HG03103 (cell line): ENCODE results near the gene COG1.

Source experiments
- ATAC-seq: cut with Tn5 transposase; IDR thresholded peaks from one replicate; pipeline ENCODE4 v1.9.1; 2021; ENCODE audit warnings: low read depth; ENCODE audit not compliant: unreplicated experiment

The COG1 gene

DNA sequence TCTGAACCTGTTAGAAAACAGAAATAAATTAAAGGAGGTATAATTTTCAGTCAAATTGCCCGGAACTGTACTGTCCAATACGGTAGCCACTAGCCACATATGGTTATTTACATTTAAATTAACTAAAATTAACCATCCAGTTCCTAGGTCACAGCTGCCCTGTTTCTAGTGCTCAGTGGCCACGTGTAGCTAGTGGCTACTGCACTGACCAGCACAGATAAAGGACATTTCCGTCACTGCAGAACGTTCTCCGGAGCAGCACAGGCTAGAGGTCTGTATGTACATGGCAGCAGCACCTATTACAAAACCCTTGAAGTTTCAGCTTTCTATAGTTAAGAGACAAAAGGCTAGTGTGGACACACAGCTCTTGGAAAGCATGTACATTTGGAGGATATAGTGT lies 35.1 kb downstream of the COG1 start:
- no peak for ATAC-seq

DNA sequence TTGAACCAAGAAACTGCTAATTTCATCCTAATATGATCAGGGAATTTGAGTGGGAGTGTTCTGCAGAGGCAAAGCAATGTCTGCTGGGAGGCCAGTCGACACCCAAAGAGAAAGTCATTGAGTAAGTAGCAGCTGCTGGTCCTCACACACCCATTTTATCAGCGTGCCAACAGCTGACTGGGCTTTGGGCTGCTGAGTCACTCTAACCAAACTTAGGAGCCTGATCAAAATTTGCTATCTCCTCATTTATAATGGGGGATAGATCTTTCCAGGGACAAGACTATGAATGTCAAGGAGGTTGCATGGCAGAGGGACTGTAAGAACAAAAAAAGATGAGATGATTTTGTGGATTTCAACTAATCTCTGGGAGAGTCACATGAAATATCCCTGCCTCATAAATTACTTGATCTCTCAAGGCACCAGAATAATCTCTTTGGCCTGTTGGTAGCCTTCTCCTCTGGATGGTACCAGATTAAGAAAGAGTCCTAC lies 35.9 kb downstream of the COG1 start:
- ATAC-seq = no peak

DNA sequence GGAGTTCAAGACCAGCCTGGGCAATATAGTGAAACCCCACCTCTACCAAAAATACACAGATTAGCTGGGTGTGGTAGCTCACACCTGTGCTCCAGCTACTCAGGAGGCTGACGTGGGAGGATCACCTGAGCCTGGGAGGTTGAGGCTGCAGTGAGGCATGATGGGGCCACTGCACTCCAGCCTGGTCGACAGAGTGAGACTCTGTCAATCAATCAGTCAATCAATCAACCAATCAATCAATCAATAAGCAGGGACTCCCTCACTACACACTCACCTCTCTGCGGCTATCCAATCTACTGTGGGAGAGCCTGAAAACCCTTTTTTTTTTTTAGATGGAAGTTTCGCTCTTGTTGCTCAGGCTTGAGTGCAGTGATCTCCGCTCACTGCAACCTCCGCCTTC lies 37.2 kb downstream of the COG1 start:
- no peak for ATAC-seq

DNA sequence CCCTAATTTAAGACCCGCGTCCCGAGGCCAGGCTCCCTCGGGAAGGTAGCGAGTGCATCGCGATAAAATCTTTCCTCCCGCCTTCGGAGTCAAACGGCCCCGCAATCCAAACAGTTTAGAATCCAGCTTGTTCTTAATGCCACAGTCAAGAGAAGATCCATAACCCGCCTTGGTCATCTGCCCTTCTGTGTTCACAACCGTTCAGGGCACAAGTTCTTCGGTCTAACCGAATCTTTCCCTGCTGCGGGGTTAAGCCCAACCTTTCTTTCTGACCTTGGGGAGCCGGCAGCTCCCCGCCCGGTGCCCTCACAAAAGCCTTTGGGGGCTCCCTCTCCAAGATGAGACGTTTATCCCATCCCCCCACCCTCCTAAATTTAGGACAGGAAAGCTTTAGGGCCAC lies 38.5 kb downstream of the COG1 start:
- no peak for ATAC-seq

DNA sequence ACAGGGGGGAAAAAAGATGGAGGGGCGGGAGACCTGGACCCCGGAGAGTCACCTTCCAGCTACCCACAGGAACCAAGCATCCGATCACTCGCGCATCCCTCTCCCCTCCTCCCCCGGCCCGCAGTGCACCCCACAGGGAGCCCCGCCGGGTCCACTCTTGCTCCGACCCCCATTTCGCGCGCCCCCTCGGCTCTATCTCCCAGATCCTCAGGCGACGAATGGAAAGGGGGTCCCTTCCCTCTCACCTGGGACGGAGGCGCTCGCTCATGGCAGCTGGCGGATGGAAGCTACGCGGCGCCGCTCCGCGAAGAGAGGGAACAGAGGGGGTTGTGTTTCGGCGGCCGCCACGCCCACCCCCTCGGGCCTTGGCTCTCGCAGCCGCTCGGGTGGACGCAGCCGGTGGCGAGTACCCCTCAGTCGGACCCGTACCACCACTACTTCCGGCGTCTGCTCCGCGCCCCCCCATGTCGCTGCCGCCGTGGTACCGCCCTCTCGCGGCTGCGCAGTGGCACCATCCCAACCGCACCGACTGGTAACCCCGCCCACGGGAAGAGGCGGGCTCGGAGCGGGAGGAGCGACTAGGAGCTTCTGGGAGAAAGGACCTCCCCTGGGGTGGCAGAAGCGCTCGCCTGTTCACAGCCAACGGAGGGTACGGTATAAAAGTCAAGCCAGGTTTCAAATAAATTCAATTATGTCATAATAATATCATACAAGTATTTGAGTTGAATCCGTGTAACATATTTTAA lies 39.2 kb downstream of the COG1 start:
- ATAC-seq = peak; percentile 63

DNA sequence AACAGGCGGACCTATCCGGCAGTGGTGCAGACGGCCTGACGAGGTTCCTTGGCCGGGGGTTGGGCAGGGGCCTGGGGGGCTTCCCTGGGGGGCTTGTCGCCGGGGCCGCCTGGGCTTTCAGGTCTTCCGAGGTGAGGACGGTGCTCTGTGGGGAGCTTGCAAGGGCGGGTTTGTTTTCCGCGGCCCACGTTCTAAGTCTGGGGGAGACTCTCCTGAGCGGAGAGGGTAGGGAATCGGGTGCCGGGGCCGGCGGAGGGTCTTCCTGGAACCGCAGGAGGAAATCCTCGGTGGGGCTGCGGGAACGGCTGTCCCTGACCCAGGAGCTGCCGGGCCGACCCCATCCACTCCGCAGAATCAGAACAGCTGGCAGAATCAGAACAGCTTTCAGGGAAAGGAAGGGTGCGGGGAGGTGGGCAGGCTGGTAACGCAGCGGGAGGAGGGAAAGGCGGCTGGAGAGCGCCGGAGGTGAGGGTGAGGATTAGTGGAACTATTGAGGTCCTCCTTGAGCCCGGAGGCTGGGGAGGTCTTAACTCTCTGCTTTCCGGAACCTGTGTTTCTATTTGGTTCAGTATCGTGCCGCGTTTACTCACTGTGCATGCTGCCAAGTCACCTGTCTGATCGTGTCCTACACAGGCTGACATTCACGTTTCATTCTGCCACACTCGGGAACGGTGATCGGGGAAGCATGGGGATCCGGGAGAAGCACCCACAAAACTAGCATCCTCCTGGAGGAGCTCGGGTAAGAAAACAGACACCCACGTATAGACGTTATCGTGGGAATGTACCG lies 39.9 kb downstream of the COG1 start:
- peak; percentile 22 for ATAC-seq

DNA sequence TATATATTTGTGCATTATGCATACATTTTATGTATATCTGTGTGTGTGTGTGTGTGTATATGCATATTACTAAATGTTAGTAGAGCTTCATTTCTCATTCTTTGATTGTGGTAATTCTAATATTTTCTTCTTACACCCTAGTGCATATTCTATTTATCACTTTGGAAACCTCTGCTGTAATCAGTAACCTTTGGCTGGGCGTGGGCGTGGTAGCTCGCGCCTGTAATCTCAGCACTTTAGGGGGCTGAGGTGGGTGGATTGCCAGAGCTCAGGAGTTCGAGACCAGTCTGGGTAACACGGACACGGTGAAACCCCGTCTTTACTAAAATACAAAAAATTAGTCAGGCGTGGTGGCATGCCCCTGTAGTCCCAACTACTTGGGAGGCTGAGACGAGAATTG lies 41.9 kb downstream of the COG1 start:
- ATAC-seq = no peak

DNA sequence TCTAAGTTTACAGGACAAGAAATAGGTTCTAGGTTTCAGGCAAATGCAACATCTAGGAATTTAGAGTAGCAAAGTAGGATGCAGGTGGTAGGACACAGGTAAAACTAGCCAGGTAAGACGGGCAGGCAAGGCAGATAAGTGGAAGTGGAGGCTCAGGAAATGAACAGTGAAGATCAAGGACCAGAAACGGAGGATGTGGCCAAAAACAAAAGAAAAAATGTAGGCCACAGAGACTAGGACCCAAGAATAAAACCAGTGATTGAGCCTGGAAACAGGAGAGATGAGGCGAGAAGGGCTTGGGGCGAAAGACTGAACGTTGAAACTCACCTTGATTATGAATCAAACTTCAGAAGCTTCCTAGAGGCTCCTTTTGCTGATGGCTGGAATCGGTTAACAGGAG lies 44.9 kb downstream of the COG1 start:
- ATAC-seq = no peak

DNA sequence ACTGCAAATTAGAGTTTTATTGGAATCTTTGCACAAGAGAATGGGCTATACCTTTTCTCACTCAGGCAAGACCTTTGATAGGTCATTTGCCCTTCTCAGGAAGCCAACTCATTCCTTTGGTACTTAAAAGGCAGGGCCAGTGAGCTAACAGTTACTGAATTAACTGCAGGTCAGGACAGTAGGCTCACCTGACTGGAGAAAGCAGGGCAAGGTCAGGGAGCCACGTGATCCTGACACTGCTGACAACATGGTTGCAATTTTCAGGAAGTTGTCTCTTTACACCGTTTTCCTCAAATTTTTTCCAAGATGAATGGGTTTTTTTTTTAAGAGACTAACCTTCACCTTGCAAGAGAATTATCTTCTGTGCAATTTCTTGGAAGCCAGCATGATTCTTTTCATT lies 47.7 kb downstream of the COG1 start:
- ATAC-seq = no peak

DNA sequence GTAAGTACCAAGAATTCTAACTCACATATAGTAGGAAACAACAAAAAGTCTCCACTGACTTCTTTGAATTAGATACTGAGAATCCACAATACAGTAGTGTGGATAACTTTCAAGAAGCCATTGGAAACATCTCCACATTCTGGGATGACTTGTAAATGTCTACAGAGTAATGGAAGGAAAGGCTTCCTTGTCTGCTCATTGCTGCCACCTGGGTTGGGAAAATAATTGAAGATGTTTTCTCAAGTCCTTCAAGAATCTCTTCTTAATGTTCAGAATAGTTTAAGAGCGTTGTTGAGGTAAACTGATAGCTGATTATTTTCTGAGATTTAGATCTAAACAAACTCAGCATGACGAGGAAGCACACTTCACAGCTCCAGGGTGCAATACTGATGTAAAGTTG lies 54.9 kb downstream of the COG1 start:
- no peak for ATAC-seq

DNA sequence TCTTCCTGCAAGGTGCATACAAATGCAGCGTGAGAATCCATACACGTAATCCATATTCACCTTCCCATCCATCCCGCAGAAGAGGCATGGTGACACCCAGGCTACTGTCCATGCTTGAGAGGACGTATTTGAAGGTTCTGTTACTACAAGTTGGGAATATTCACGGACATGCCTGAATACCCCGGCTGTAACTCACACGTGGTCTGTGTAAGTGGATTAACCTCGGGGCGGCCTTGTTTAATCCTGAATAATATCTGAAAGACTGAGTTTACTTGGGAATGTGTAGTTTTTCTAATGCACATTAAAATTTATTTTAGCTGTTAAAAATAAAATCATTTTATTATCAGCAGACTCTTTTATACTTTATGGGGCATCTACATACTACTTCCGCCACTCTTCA lies 55.7 kb downstream of the COG1 start:
- ATAC-seq = no peak

DNA sequence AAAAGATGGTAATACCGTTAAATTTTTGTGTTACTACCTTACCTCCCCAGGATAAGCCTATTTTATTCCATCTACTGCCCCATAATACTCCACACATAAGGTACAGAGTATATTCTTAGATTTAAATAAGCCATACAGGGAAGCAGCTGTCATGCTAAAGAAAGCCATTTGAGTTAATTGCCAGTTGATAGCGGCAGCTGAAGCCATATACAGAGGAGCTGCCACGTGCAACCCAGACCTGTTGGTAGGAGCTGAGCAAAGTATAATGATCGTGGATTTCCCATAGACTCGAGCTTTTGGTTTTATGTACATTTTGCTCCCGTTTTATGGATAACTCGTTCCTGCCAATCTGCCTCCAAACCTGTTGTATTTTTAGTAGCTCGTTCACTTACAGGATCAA lies 56.8 kb downstream of the COG1 start:
- no peak for ATAC-seq

DNA sequence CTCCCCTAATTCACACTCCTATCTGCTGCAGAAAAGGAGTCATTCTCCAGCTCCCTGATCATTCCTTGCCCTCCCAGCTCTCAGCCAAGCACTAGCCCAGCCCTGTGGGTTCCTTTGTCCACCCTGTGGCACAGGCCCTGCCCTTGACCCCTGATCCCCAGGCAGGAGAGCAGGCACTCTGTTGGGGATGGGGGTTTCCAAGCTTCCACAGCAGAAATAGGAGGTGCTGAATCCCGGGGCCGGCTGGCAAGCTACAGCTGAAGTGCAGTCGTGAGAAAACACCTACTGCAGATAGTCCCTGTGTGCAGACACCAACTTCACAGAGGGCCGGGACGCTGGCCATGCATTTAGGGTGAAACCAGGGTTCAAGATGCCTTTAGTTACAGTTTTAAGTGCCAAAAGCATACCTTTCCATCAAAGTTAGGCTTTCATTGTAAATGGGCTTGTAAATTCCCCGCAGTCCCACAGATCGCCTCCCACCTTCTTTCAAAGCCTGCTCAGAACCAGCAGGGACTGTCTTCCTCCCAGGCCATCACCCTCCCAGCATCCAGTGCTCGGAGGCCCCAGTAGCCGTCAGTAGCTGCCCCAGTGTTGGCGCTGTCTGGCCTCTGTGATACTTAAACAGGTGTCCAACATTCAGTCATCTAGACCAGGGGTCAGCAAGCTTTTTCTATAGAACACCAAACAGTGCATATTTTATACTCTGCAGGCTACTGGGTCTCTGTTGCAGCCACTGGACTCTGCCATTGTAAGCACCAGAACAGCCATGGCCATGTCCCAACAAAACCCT lies 58.2 kb downstream of the COG1 start:
- no peak for ATAC-seq

DNA sequence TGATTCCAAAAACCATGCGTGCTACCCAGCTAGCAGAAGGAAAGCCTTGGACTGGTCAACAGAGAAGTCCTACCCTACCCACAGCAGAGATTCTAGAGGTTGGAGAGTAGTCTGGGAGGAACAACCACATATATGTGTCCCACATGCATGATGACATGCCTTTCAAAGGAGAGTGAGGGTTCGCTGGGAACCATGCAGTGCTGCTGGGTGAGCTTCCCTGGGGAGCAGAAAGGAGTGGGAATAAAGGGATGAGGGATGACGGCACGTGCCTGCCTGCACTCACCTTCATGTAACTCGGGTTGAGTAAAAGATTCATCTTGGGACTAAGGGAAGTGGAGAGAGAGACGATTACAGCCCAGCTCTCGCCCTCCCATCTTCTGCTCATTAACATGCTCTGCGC lies 59.0 kb downstream of the COG1 start:
- ATAC-seq = no peak

DNA sequence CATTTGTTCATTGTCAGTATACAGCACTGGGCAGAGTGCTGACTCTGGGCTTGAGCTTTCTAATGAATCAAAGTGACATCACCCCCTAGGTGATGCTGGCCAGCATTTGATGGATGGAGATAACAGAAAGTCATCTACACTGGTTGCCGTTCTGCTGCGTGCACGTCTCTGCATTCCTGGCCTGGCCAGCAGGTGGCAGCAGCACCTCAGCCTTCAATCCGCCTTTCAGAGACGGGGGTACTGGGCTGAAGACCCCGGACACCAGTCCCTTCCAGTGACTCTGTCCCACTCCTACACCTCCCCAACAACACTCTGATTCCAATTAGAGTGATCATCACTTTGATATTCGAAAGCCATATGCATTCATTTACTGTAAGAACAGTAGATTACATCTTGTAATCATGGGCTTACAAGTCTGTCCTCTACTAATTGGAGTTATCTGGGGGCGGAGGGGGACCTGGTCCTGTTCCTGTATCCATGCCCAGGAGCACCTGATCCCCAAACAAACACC lies 62.9 kb downstream of the COG1 start:
- no peak for ATAC-seq

DNA sequence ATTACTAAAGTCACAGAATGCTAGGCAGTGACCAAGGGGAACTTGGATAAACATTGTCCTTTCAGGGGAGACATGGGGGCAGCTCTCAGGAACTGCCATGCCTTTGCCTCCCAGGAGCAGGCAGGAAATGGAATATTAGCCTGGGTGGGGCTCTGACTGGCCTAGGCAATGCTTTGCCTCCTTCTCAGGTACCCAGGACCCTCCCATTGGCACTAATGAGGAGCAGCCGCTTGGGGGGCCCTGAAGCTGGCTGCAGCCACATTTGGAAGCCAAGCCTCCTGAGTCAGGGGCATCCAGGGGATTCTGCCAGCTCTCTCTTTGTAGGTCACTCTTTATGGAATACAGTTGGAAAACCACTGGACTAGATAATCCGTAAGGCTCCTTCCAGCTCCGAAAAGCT lies 63.4 kb downstream of the COG1 start:
- no peak for ATAC-seq

DNA sequence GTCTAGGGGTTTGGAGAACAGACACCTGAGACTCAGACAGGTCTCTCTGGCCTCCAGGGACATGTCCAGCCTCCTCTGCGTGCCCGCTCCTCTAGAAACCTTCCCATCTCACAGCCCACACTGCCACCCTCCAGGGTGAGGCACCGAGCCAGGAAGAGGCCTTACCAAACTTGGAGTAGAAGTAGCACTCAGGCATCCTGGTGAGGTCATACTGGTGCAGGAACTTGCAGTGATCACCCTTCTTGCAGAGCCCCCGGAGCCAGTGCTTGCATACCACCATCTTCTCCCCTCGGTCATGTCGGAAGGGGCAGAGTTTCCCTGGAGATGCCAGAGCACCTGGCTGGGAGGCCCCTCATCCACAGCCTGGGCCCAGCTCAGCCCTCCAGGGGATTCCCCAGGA lies 64.7 kb downstream of the COG1 start:
- no peak for ATAC-seq
